ENCODE measurements around the gene APBB1.

APBB1 gene

DNA sequence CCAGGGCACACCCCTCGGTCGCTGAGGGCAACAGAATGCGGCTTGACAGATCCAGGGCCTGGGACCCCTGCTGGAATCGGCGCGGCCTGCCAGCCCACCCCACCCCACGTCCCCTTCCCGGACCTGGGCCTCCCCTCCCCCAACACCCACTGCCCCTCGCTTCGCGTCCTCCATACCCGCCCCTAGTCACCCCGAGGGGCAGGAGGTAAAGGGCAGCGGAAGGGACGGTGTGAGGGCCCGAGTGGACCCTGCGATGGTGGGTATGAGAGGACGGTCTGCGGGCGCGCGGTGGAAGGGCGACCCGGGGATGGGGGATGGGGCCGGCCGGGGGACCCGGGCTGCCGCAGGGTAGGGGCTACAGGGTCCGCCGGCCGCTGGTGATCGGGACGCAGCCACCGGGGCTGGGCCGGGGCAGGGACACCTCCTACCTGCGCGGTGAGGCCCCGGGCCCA is 311 bp downstream of the APBB1 start:
- DNase-seq (ENCODE audit: low read depth, low spot score): no peak
- no peak overlapping the region for H3K27ac ChIP-seq

DNA sequence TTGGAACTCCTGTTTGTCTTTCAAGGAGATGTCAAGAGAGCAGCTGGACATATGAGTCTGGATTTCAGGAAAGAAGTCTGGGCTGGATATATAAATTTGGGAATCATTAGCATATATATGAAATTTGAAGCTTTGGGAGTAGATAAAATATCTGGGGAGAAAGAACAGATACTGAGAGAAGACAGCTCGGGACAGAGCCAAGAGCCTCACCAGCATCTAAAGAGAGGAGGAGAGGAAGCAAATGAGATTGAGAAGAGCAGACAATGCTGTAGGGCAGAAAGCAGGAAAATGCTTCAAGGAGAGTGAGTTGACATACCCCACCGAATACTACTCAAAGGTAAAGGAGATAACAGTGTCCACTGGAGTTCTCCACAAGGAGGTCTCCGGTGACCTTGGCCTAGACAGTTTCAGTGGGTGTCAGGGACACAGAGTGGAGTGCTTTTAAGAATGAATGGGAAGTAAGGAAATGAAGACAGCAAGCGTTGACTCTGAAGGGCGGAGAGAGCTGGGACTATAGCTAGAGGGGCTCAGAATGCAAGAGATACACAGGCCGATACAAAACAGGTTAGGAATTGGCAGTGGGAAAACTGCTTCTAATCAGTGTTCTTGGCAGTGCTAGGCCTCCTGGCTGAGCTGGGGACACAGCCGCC is 862 bp downstream of the APBB1 start:
- no peak overlapping the region for H3K27ac ChIP-seq
- DNase-seq (ENCODE audit: low read depth, low spot score): no peak

DNA sequence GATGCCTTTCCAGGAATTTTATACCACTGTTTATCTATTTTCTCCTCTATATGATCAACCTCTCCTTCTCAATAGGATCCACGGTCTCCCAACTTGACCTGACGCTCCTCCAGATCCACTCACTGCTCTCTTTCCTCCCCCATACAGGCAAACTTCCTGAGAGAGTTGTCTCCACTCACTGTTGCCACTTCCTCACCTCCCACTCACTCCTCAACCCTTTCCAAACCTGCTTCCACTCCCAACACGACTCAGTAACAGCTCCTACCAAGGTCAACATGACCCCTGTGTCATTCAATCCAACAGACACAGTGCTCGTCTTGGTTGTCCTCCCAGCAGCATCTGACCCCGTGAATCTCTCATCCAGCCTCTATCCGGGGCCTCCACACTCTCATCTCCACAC is 3.1 kb downstream of the APBB1 start:
- no peak for DNase-seq (ENCODE audit: low read depth, low spot score)
- H3K27ac ChIP-seq: no peak overlapping the region

DNA sequence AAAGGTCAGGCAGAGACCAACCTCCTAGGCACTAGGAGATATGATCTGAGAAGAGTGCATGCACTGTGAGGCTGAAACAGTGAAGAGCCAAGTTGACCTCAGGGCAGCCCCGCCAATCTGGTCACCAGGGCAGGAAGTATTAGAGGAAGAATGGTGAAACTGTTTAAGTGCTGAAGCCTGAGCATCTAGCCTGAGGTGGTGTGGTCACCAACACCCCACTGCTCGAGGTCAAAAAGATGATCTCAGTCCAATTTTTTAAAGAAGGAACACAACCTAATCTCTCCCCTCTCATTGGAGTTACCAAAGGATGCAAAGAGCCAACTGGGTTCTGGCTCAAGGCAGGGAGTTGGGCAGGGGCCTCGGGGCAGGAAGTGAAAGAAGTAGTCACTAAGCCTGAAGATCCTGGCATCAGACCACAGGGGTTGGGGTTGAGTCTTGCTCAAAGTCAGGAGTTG is 4.0 kb downstream of the APBB1 start:
- no peak overlapping the region for H3K27ac ChIP-seq
- no peak for DNase-seq (ENCODE audit: low read depth, low spot score)

DNA sequence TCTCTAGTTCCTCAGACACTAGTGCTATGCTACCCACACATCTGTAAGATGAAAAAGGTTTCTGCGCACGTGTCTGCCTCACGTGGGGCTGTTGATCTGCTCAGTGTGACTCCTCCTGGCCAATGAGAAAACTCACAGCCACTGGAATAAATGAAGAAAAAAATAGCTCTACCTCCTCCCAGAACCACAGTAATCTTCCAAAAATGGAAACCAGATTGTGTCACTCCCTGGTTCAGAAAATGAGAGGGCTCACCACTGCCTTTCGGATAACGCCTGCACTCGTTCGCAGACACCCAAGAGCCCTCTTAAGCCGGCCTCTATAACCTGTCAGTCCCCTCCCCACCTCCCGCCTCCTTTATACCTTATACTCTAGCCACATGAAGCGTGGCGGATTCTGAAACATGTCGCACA is 5.1 kb downstream of the APBB1 start:
- no peak for DNase-seq (ENCODE audit: low read depth, low spot score)
- no peak overlapping the region for H3K27ac ChIP-seq

DNA sequence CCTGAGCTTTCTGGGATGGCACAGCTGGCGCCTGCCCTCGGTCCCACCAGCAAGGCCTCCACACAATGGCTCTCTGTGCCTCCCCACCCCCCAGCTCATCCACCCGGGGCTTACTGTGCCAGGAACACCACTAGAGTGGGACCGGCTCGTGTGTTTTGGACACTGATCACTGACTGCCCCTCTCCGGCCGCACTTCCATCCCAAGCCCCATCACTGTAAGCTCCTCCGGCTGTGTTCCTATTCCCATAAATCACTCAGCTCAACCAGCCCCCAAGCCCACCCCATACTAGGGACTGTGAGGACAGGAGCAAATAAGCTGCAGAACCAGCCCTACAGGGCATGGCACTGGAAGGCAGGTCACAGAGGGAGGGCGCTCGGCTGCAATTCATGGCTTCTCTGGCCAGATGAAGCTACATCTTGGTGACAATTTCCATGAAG is 7.3 kb downstream of the APBB1 start:
- no peak overlapping the region for H3K27ac ChIP-seq
- DNase-seq (ENCODE audit: low read depth, low spot score): no peak

DNA sequence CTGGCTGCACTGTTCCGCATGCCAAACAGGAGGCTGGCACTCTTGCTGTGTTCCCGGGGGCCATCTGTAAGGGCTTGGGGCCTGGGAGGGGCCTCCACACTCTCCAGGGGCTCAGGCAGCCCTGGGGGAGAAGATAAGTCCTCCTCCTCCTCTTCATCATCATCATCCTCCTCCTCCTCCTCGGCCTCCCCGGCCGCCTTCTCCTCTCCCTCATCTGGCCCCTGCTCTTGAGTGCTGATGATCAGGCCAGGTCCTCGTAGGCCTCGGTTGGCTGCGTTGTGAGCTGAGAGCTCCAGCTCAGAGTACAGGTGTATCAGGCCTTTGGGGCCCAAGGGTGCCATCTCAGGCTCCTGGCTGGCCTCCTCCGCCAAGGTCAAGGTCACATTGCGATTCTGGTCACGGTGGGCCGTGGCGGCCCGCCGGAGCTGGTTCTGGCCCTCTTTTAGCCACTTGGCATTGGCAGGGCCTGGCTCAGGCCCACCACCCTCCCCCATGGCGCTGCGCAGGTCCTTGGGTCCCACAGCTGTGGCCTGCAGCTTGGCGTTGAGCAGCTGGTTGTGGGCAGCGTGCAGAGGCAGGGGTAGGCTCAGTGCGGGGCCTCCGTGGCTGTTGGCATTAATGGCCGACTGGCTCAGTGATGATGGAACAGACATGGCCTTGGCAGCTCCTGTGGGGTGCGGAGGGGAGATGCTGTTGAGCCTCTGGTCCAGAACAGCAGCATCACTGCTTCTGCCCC is 8.0 kb downstream of the APBB1 start:
- H3K27ac ChIP-seq: no peak overlapping the region
- DNase-seq (ENCODE audit: low read depth, low spot score): no peak

DNA sequence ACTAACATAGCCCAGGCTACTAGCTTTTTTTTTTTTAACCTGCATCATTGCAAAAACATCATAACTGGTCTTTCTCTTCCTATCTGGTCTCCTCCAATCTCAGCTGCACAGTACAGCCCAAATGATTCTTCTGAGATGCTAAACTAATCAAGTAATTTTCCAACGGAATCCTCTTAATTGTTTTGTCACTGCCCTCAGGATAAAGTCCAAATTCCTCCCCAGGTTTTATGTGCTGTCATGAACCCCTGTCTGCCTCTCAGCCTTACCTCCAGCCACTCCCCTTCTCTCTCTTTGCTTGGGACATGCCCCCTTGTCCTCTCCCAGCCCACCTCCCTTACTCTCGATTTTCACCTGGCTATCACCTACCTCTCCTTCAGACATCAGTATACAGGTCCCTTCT is 12.5 kb downstream of the APBB1 start:
- DNase-seq (ENCODE audit: low read depth, low spot score): no peak
- no peak overlapping the region for H3K27ac ChIP-seq

DNA sequence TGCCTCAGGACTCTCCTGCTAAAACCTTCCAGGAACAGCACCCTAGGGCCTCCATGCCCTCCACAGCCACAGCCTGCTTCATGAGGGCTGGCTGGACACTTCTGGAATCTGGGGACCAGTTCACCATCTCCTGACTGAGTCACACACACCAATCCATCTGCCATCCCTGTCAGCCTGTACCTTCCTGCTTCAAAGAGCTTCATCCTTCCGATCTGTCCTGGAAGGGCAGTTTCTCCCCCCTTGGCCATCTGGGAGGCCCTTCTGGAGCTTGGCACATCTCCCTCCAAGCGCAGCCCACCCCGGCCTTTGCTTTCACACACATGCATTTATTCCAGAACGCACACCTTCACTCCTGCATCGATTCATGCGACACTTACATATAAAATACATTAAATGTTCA is 13.0 kb downstream of the APBB1 start:
- H3K27ac ChIP-seq: no peak overlapping the region

DNA sequence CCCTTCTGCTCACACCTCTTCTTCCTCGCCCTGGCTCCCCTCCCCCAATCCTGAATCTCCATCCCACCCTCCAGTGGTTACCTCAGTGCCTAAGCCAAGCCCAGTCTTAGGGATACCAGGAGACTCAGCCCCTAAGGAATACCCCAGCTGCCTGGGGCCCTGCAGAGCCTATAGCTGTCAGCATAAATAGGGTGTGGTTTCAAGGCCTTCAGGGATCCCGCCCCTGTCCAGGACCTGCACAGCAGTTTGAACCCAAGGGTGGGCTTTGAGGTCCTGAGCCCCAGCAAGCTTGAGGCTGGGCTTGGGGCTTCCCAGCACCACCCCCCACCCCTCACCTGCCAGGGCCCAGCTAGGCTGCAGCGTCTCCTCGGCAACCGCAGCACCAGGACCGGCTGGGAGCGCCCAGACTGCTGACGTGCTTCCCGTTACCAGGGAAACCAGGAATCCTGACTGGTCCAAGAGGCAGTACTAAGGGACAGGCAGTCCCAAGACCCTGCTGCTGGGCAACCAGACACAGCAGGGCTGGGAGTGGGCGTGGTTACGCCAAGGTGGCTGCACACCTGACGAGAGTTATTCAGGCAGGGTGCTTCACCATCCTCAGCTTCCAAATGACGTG is 13.7 kb downstream of the APBB1 start:
- no peak overlapping the region for H3K27ac ChIP-seq

More for the DNA sequence above, 13.0 kb downstream of the APBB1 start:
- DNase-seq (ENCODE audit: low read depth, low spot score): no peak

DNA sequence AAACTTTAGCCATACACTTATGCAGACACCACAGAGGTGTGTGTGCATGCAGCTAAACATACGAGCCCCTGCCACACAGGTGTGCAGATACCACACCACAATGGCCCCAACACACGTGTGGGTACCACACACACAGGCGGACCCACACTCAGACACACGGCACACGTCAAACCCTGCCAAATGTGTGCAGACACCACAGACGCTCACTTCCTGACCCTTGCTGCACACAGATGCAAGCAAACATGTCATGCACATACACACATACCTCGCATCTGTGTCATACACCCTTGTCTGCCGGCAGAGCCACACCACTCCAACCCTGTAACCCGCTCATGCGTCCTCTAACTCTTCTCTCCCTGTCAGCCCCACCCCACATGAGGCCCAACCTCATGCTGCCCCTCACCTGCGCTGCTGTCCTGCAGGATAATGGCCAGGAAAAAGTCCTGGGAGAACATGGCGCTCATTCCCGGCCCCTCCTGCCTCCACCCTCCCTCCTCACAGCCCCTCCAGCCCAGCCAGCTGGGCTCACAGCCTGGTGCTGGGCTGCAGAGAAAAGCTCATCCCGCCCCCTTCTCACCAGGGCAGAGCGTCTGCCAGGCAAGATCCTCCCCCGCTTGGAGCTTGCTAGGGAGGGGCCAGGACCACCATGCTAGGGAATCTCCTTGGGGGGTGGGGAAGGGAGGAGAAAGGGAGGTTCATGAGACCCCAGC is 14.4 kb downstream of the APBB1 start:
- DNase-seq (ENCODE audit: low read depth, low spot score): no peak
- no peak overlapping the region for H3K27ac ChIP-seq

More for the DNA sequence above, 13.7 kb downstream of the APBB1 start:
- DNase-seq (ENCODE audit: low read depth, low spot score): no peak

DNA sequence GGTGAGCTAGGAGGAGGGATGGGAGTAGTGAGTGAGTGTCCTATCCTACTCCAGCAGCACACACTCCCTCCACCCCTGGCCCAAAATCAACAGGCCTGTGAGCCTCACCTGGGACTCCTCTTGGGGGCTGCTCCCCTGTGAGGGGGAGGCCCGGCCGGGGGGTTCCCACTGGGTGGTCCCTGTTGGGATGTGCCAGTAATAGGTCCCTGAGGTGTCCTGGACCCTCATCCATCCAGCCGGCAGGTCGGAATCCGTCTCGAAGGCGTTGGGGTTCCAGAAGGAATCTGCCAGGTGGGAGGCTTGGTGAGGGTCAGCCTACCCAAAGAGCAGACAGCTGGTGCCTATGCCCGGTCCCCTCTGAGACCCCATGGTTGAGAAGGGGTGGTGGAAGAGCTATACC is 15.4 kb downstream of the APBB1 start:
- no peak for DNase-seq (ENCODE audit: low read depth, low spot score)
- no peak overlapping the region for H3K27ac ChIP-seq

DNA sequence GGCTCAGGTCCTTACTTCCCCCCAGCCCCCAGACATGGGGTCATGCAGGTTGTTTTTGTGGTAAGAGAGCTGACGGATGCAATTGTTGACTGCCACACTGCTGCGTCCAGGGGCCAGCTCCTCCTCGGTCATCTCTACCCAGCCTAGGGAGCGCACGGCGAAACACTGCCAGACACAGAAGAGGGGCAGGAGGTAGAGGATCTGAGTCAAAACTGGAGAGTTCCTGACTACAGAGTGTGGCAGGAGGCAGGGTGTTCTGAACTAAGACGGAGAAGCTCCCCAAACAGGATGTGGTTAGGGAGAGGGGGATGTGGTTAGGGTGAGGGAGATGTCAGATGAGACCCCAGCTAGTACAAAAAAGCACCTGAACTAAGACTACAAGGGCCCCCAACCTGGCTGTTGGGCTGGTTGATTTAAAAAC is 16.3 kb downstream of the APBB1 start:
- no peak overlapping the region for H3K27ac ChIP-seq
- no peak for DNase-seq (ENCODE audit: low read depth, low spot score)

DNA sequence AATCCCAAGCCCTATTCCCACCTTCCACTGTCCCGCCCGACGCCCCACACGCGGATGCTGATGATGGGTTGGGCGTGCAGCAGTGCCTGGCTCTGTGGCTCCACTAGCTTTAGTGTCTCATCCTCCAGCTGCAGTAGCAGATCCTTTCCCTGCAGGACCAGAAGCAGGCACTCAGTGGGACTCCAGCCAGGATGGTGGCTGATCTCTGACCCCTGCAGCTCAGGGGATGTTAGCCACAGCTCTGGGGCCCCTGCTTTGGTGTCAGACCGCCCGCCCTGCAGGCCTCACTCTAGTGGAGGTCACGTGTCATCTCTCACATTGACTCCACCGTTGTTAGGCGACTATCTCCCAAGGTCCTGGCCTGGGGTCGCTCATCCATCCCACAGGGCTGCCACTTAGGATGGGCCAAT is 16.8 kb downstream of the APBB1 start:
- no peak for DNase-seq (ENCODE audit: low read depth, low spot score)
- no peak overlapping the region for H3K27ac ChIP-seq

DNA sequence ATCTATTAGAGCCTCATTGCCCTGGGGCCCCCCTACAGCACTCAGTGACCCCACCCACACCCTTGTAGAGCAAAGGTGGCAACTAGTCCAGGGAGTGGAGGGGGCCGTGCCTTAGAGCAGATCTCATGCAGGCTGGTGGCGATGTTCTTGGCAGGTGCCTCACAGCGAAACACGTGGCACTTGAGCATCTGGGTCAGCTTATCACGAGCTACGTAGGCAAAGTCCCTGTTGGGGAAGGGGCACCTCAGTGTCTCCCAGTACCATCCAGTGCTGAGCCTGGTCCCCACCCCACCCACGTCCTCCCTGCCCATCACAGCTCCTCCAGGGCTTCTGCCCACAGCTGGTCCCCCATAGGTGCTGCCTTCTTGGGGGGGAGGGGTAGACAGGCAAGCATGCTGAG is 17.4 kb downstream of the APBB1 start:
- no peak overlapping the region for H3K27ac ChIP-seq
- DNase-seq (ENCODE audit: low read depth, low spot score): no peak

DNA sequence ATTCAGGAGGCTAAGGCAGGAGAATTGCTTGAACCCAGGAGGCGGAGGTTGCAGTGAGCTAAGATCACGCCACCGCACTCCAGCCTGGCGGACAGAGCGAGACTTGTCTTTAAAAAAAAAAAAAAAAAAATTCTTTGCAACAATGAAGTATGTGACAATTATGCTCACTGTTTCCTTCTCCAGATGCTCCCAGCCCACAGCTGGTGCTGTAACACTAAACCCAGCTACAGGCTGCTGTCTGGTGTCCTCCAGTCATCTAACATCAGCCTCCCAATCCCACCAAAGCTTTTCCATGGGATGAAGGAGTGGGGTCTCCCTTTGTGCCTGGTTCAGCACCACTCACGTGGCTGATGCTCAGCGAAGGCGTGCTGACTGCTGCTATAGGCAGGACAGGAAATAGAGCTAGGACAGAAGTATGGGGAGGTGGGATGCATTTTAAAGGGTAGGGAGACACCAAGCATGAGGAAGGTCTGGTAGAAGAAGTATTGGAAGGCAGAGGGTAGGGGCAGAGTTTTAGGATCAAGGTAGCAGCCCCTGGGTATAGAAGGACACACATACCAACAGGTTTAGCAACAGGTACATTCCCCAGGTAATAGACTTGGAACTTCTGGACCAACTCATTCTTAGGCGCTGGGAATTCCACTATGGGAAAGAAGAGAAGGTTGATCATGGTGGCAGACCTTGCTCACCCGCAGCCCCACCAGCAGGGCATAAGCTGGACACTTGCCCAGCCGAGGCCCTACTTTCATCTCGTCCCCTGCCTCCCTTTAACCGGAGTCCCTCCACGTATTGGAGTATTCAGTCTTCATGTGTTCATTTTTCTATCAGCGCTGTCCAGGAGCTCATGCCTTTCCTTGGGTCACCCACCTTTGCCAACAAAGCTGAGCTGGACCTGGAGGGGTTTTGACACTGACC is 18.2 kb downstream of the APBB1 start:
- H3K27ac ChIP-seq: no peak overlapping the region
- no peak for DNase-seq (ENCODE audit: low read depth, low spot score)

DNA sequence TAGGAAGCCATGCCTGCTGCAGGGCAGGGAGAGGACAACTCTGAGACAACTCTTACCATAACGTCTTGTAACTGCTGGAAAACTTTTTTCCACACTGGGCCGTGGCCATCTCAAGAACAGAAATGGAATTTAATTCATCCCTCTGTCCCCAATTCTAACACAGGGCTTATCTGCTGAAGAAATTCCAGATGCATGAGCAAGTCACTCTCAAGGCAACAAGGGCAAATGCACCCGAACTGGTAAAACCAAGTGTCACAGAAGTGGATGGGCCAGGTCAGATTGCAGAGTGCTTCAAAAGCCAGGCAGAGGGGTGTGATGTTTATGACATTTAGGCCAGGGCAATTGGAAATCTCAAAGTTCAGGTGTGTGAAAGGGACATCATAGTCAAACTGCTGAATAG is 21.3 kb downstream of the APBB1 start:
- H3K27ac ChIP-seq: no peak overlapping the region
- no peak for DNase-seq (ENCODE audit: low read depth, low spot score)

DNA sequence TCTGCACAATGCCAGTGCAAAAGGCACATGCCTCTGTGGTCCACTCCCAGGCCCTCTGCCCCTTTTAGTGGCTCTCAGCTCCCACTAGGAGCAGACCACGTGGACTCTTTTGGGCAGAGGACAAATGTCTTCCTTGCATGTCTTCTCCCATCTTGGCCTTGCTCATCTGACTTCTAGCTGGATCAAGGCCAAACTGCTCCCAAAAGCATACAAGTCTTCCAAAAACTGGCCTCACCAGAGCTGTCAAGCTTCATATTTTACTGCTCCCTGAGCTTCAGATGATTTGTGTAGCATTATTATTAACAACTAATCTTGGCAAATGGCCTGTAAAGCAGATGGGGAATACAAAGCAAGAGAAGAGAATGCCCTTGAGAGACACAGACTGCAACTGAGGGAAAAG is 21.7 kb downstream of the APBB1 start:
- DNase-seq (ENCODE audit: low read depth, low spot score): no peak
- no peak overlapping the region for H3K27ac ChIP-seq

DNA sequence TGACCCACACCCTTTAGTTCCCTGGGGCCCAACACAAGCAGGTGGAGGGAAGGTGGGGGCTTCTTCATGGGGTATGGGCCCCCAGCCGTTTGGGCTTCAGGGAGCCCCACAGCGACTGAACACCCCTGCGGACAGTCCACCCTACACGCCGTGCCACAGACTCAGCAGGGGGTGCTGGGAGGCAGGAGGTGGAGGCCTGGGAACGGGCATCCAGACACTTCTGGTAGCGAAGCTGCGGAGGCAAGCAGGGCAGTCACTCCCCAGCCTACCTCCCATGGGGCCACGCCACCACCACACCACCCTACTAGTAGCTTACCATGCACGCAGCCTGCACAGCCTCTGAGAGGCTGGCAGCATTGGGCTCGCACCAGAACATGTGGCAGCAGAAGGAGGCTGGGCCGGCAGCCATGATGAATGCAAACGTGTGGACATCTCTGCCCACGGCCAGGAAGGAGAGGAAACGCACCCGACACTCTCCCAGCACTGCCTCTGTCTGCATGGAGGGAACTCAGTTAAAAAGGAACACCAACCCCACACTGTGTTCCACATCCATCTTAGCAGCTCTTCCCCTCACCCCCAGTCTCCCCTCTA is 23.3 kb downstream of the APBB1 start:
- no peak for DNase-seq (ENCODE audit: low read depth, low spot score)
- no peak overlapping the region for H3K27ac ChIP-seq

Measured in epithelial cell of prostate (primary cell).